H9 (cell line): ENCODE data around the gene HERC6. TPM values are rescaled to one million over a fixed set of nuclear protein-coding genes. Genes with fewer than 3 reads are reported as not detected.

Experiments
- DNase-seq: peaks from one replicate; pipeline ENCODE4 v3.0.0-alpha.2; 2017
- H2AFZ ChIP-seq: one replicate; pipeline ENCODE4 v1.6.1; 2013; ENCODE audit warnings: mild to moderate bottlenecking, low read length, control low read depth, moderate library complexity
- H2AK5ac ChIP-seq: 2 replicates; pipeline ENCODE4 v1.6.1; 2013; ENCODE audit warnings: low read length, control low read depth, mixed read lengths; ENCODE audit not compliant: insufficient read length
- H2BK120ac ChIP-seq: one replicate; pipeline ENCODE4 v1.6.1; 2013; ENCODE audit warnings: low read depth, mild to moderate bottlenecking, low read length, control low read depth, inconsistent platforms; ENCODE audit not compliant: poor library complexity, severe bottlenecking
- H2BK12ac ChIP-seq: 2 replicates; pipeline ENCODE4 v1.6.1; 2013; ENCODE audit warnings: low read length, control low read depth, mixed read lengths, low read depth; ENCODE audit not compliant: insufficient read length
- H2BK15ac ChIP-seq: 2 replicates; pipeline ENCODE4 v1.6.1; 2013; ENCODE audit warnings: low read depth, low read length, control low read depth
- H2BK20ac ChIP-seq: one replicate; pipeline ENCODE4 v1.6.1; 2013; ENCODE audit warnings: low read depth, mild to moderate bottlenecking, low read length, control low read depth, inconsistent platforms; ENCODE audit not compliant: poor library complexity, severe bottlenecking
- H2BK5ac ChIP-seq: 2 replicates; pipeline ENCODE4 v1.6.1; 2013; ENCODE audit warnings: low read length, control low read depth, mixed read lengths; ENCODE audit not compliant: insufficient read length
- H3K14ac ChIP-seq: 2 replicates; pipeline ENCODE4 v1.6.1; 2013; ENCODE audit warnings: low read length, control low read depth; ENCODE audit not compliant: insufficient read depth
- H3K18ac ChIP-seq: 2 replicates; pipeline ENCODE4 v1.6.1; 2013; ENCODE audit warnings: low read depth, mild to moderate bottlenecking, mixed read lengths, low read length, control low read depth; ENCODE audit not compliant: insufficient read length
- H3K23ac ChIP-seq: 2 replicates; pipeline ENCODE4 v1.6.1; 2013; ENCODE audit warnings: low read length, control low read depth, mixed read lengths, low read depth; ENCODE audit not compliant: insufficient read length
- H3K23me2 ChIP-seq: 2 replicates; pipeline ENCODE4 v1.6.1; 2013; ENCODE audit warnings: low read depth, mild to moderate bottlenecking, mixed read lengths, low read length, control low read depth; ENCODE audit not compliant: insufficient read length, poor library complexity, severe bottlenecking
- H3K27ac ChIP-seq: 2 replicates; pipeline ENCODE4 v1.5.1; 2013; ENCODE audit warnings: low read length, control low read depth, mixed read lengths, low read depth; ENCODE audit not compliant: insufficient read length
- H3K27me3 ChIP-seq: 2 replicates; pipeline ENCODE4 v1.6.1; 2013; ENCODE audit warnings: low read length, control low read depth, inconsistent platforms; ENCODE audit not compliant: insufficient read depth
- H3K4ac ChIP-seq: 2 replicates; pipeline ENCODE4 v1.6.1; 2013; ENCODE audit warnings: low read depth, mild to moderate bottlenecking, control low read depth, inconsistent platforms, low read length, moderate library complexity
- H3K4me1 ChIP-seq: 2 replicates; pipeline ENCODE4 v1.6.1; 2013; ENCODE audit warnings: low read length, control low read depth, inconsistent platforms; ENCODE audit not compliant: insufficient read depth
- H3K4me2 ChIP-seq: 2 replicates; pipeline ENCODE4 v1.6.1; 2013; ENCODE audit warnings: low read length, control low read depth, mixed read lengths; ENCODE audit not compliant: insufficient read length, insufficient read depth
- H3K56ac ChIP-seq: 2 replicates; pipeline ENCODE4 v1.6.1; 2013; ENCODE audit warnings: low read depth, mild to moderate bottlenecking, mixed read lengths, low read length, control low read depth; ENCODE audit not compliant: insufficient read length
- H3K79me1 ChIP-seq: 2 replicates; pipeline ENCODE4 v1.6.1; 2013; ENCODE audit warnings: low read depth, mild to moderate bottlenecking, moderate library complexity, low read length, control low read depth, inconsistent platforms; ENCODE audit not compliant: insufficient read depth, poor library complexity, severe bottlenecking
- H3K79me2 ChIP-seq: 2 replicates; pipeline ENCODE4 v1.6.1; 2013; ENCODE audit warnings: low read length, control low read depth, inconsistent platforms; ENCODE audit not compliant: insufficient read depth
- H3K9ac ChIP-seq: 2 replicates; pipeline ENCODE4 v1.6.1; 2013; ENCODE audit warnings: low read length, control low read depth, mixed read lengths; ENCODE audit not compliant: insufficient read length; ENCODE audit errors: extremely low read depth
- H3K9me3 ChIP-seq: one replicate; pipeline ENCODE4 v1.6.1; 2013; ENCODE audit warnings: low read depth, low read length, inconsistent platforms; ENCODE audit not compliant: control insufficient read depth
- H3T11ph ChIP-seq: one replicate; pipeline ENCODE4 v1.6.1; 2013; ENCODE audit warnings: mild to moderate bottlenecking, low read length, control low read depth, inconsistent platforms
- H4K20me1 ChIP-seq: one replicate; pipeline ENCODE4 v1.6.1; 2013; ENCODE audit not compliant: control insufficient read depth, insufficient read length, insufficient read depth
- H4K5ac ChIP-seq: 2 replicates; pipeline ENCODE4 v1.6.1; 2013; ENCODE audit warnings: low read depth, mild to moderate bottlenecking, mixed read lengths, low read length, control low read depth; ENCODE audit not compliant: insufficient read length
- H4K8ac ChIP-seq: replicated peaks from 2 replicates; pipeline ENCODE4 v1.6.1; 2013; ENCODE audit warnings: low read length, control low read depth, mixed read lengths, low read depth; ENCODE audit not compliant: insufficient read length
- H4K91ac ChIP-seq: 2 replicates; pipeline ENCODE4 v1.6.1; 2013; ENCODE audit warnings: low read depth, mild to moderate bottlenecking, moderate library complexity, mixed read lengths, low read length, control low read depth; ENCODE audit not compliant: insufficient read length
- H3K27ac Mint-ChIP-seq, 3 experiments: 2 replicates in 2 of 3; 3 replicates in 1 of 3; pipeline ENCODE4 v1.8.0; 2020 to 2021; ENCODE audit warnings: mixed read lengths in 3 of 3, mild to moderate bottlenecking in 1 of 3, moderate library complexity in 1 of 3
- H3K27me3 Mint-ChIP-seq: 2 replicates; pipeline ENCODE4 v1.8.0; 2021; ENCODE audit warnings: low read depth, mild to moderate bottlenecking, moderate library complexity, mixed read lengths
- H3K36me3 Mint-ChIP-seq, 3 experiments: 2 replicates in 2 of 3; 3 replicates in 1 of 3; pipeline ENCODE4 v1.8.0; 2020 to 2021; ENCODE audit warnings: low read depth in 3 of 3, mixed read lengths in 3 of 3; ENCODE audit not compliant: insufficient read depth in 1 of 3
- H3K4me1 Mint-ChIP-seq, 2 experiments: 2 replicates each; pipeline ENCODE4 v1.8.0; 2020; ENCODE audit warnings: mixed read lengths in 2 of 2
- H3K4me3 Mint-ChIP-seq, 2 experiments: 2 replicates in 1 of 2; 3 replicates in 1 of 2; pipeline ENCODE4 v1.8.0; 2020 to 2021; ENCODE audit warnings: mild to moderate bottlenecking in 2 of 2, mixed read lengths in 2 of 2, moderate library complexity in 1 of 2
- H3K9me3 Mint-ChIP-seq, 2 experiments: 2 replicates in 1 of 2; 3 replicates in 1 of 2; pipeline ENCODE4 v1.8.0; 2020; ENCODE audit warnings: mild to moderate bottlenecking in 2 of 2, mixed read lengths in 2 of 2, moderate library complexity in 1 of 2
- WGBS: extraction: QIAGEN DNeasy Blood & Tissue Kit; methylation state at CpG from one replicate; pipeline ENCODE4 v1.1.7; 2013; ENCODE audit warnings: missing lambda C conversion rate, low lambda C conversion rate, mixed read lengths; ENCODE audit not compliant: insufficient read length; ENCODE audit errors: extremely low coverage; 5-methylcytosine and 5-hydroxymethylcytosine counted together
- total RNA-seq: library from RNA; stranded (reverse); gene quantifications from 2 replicates; pipeline ENCODE4 v1.2.1, GENCODE V29; 2021
- TF ChIP-seq, protein P1 (sequence below): fragments of 200-600 bp; sonication (generic); conservative IDR thresholded peaks from 3 replicates; pipeline ENCODE4 v1.8.0; 2021; ENCODE audit warnings: antibody characterized with exemption, mild to moderate bottlenecking

Gene HERC6
- total RNA-seq, 1 experiment from 2014 or later, result 8.2 TPM

DNA sequence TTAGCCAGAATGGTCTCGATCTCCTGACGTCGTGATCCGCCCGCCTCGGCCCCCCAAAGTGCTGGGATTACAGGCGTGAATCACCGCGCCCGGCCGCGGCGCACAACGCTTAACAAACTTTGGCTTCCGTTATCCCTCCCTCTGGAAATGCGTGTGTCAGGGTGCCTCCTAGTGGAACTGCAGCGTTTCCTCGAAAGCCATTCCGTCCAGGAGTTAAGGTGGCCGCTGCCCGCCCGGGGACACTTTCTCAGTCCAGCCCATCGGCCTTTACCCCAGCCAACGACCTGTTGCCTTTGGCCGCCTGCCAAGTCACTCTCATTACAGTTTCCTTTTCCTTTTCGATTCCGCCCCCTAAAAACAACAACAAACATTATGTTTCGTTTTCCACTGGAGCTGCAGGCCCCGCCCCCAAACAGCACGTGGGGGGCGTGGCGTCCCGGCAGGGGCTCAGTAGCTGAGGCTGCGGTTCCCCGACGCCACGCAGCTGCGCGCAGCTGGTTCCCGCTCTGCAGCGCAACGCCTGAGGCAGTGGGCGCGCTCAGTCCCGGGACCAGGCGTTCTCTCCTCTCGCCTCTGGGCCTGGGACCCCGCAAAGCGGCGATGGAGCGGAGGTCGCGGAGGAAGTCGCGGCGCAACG lies 78.1 kb downstream of the HERC6 start, which contains the start of gene HERC5:
Gene HERC5 (plus strand): TSS at position 450 of the 637 bp plus-strand sequence. CDS start 151 bp downstream, at position 601.
- Histone ChIP-seq H3K9me3 (no peaks in the 10 kb centered on the region), H2AK5ac (no peak within 1 kb of the TSS), H3K9ac (no peak within 1 kb of the TSS), H3K27me3 (peaks cover 2% of the 10 kb centered on the region; the same call in 1 of the 2 replicates), H3T11ph (no peak within 1 kb of the TSS), H4K91ac (no peak within 1 kb of the TSS), H3K4me2 (peak within 1 kb of the TSS; percentile 65), H4K20me1 (no peaks in the 10 kb centered on the region), H3K23ac (no peak within 1 kb of the TSS), H3K79me2 (no peaks in the 10 kb centered on the region), H3K23me2 (peaks cover 4% of the 10 kb centered on the region), H2AFZ (peak within 1 kb of the TSS; percentile 60), H2BK120ac (no peak within 1 kb of the TSS), H4K5ac (no peak within 1 kb of the TSS), H3K56ac (no peak within 1 kb of the TSS), H2BK20ac (no peak within 1 kb of the TSS), H3K4ac (no peak within 1 kb of the TSS), H2BK15ac (no peak within 1 kb of the TSS), H3K4me1 (no peaks in the 10 kb centered on the region), H2BK5ac (no peak within 1 kb of the TSS), H3K79me1 (no peaks in the 10 kb centered on the region), H2BK12ac (no peak within 1 kb of the TSS), H3K27ac (no peak within 1 kb of the TSS), H3K14ac (peak within 1 kb of the TSS; percentile 4; the same call in 1 of the 2 replicates), H3K18ac (no peak within 1 kb of the TSS), H4K8ac (no peak within 1 kb of the TSS)
- Mint-ChIP-seq H3K4me3 (peak within 1 kb of the TSS; percentile 85 to 91), H3K27me3 (peaks cover 29% of the 10 kb centered on the region), H3K9me3 (peaks cover 2 to 4% of the 10 kb centered on the region in 2 experiments; a peak in 3 of 5 replicates), H3K27ac (peak within 1 kb of the TSS; percentile 94 to 97 (median 94); a peak in 6 of 7 replicates), H3K36me3 (peaks cover 5 to 9% (median 7%) of the 10 kb centered on the region in 3 experiments), H3K4me1 (peaks cover 8 to 16% of the 10 kb centered on the region in 2 experiments)
- WGBS, result no CpG with 5 or more reads among the region's 57 CpGs
- TF ChIP-seq, protein P1, sequence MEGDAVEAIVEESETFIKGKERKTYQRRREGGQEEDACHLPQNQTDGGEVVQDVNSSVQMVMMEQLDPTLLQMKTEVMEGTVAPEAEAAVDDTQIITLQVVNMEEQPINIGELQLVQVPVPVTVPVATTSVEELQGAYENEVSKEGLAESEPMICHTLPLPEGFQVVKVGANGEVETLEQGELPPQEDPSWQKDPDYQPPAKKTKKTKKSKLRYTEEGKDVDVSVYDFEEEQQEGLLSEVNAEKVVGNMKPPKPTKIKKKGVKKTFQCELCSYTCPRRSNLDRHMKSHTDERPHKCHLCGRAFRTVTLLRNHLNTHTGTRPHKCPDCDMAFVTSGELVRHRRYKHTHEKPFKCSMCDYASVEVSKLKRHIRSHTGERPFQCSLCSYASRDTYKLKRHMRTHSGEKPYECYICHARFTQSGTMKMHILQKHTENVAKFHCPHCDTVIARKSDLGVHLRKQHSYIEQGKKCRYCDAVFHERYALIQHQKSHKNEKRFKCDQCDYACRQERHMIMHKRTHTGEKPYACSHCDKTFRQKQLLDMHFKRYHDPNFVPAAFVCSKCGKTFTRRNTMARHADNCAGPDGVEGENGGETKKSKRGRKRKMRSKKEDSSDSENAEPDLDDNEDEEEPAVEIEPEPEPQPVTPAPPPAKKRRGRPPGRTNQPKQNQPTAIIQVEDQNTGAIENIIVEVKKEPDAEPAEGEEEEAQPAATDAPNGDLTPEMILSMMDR, result peak; percentile 77
- peak; percentile 97 for DNase-seq
